HT-29 (cell line): ENCODE data around the gene TIAM1. TPM values are rescaled to one million over a fixed set of nuclear protein-coding genes. Genes with fewer than 3 reads are reported as not detected.

ENCODE experiments used
- DNase-seq: peaks from one replicate; pipeline ENCODE4 v3.0.0-alpha.2; 2015; ENCODE audit warnings: low spot score
- total RNA-seq: library from RNA; depleted of rRNA; stranded (reverse); fragments of >200 nt; shearing (Covaris generic); gene quantifications from 2 replicates; pipeline ENCODE4 v1.2.3, GENCODE V29; 2014

TIAM1 gene
- total RNA-seq, 1 experiment from 2014 or later = not detected

- no peak for DNase-seq
These were observed 170.0 kb downstream of the TIAM1 start for GRCh38 chr21:31173881-31174555.

DNA sequence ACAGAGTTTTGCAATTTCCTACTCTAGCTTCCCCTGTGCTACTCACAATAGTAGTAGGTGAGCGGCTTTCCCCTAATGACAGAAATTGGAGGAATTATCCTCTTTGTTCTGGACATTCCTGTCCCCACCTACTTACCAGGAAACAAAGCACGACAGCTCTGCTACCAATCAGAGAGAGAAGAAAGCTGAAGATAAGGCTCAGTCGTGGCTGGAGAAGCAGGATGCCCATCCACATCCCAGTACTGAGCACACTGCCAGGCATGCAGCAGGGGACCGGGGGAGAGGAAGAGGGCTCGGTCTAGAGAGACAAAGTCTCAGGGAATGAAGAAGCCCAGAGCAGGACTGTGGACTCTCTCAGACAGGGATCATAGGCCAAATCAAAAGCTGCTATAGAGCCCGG, 171.7 kb downstream of the TIAM1 start:
- DNase-seq = no peak

- no peak for DNase-seq
These were observed 179.1 kb downstream of the TIAM1 start for GRCh38 chr21:31164713-31165694.

GRCh38 chr21:31162827-31163226, 181.2 kb downstream of the TIAM1 start:
- no peak for DNase-seq

GRCh38 chr21:31162079-31162699, 181.9 kb downstream of the TIAM1 start:
- no peak for DNase-seq

DNA sequence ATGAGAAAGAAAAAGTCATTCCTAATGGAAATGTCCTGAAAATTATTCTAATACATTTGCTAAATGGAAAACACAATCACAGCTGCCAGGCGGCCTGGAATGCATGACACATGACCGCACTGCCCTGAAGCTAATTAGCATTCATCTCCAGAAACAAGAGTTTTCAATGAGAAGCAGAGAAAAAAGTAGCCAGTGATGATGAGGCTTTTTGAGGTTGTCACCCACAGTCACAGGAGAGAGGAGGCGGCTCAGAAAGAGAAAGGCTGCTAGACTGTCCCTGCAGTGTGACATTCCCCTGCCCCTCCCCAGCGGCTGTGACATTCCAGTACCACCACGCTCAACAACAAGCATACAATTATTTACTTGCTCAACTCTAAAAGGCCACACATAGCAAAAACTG, 182.9 kb downstream of the TIAM1 start:
- no peak for DNase-seq

DNA sequence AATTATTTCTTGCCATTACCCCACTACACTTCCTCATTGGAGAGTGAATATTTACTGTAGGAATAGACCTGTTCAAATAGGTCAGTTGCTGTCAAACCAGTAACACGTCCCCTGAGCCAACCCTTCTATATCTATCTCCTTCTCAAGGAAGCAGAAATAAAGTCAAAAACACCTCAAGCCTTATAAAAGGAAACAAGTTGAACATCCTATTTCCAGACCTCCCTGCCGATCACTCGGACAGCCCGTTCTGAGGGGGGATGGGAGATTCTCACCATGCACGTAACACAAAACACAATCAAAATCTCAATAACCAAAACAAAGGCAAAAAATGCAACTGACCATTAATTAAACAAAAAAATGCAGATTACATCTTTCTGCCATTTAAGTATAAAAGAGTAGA, 184.3 kb downstream of the TIAM1 start:
- no peak for DNase-seq

- DNase-seq = no peak
These were observed 185.1 kb downstream of the TIAM1 start for GRCh38 chr21:31158789-31159581.

DNA sequence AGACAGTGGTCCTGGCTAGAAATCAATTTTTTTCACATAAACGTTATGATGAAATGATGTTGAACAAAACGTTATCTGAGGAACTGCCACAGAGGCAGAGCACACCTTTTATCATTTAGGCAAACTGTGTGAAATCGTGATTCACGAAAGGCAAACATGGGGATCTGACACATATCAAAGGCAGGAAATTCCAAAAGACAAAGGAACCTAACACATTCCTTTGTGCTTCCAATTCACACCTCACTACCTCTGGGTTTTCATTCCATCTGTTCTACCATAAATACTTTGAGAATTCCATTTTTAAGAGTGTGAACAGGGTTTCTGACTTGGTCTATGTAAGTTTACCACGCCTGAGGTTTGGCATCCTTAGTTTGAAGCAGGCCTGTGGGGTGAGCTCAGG, 186.3 kb downstream of the TIAM1 start:
- DNase-seq = no peak

GRCh38 chr21:31156662-31157061, 187.4 kb downstream of the TIAM1 start:
- no peak for DNase-seq

GRCh38 chr21:31156169-31156568, 187.9 kb downstream of the TIAM1 start:
- no peak for DNase-seq

GRCh38 chr21:31151156-31152045, 192.7 kb downstream of the TIAM1 start:
- no peak for DNase-seq

DNA sequence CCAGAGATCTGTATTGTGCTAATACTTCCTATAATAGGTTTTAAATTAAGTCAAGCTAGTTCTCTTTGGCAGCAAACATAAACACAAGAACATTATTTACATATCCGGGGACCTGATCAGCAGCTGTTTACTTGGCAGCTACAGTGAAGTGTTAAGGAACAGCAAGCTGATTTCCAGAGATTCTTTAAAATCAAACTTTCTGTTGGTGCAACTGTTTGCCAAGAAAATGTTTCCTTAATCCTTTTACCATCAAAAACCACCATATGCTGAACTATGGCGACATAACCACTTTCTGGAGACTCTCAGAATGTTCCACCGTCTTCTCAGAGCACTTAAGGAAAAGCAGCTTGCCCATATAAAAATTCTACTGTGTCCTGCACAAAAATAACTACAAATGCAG, 198.8 kb downstream of the TIAM1 start:
- DNase-seq = no peak

DNA sequence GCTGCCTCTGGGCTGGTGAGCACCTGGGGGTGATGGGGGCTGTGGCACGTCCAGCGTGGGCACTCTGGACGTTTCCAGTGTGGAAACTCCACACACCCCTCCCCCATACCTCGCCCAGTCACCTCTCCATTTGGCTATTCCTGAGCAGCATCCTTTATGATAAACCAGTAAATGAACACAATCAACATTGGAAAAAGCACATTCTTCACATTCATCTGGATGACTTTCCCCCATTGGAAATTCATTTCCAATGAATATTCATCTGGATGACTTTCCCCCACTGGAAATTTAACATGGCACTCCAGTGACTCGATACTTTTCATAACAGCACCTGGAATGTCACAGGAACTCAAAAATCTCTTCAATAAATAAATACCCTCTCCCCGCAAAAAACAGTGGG, 201.0 kb downstream of the TIAM1 start:
- DNase-seq = no peak

GRCh38 chr21:31142600-31142999, 201.5 kb downstream of the TIAM1 start:
- no peak for DNase-seq

DNA sequence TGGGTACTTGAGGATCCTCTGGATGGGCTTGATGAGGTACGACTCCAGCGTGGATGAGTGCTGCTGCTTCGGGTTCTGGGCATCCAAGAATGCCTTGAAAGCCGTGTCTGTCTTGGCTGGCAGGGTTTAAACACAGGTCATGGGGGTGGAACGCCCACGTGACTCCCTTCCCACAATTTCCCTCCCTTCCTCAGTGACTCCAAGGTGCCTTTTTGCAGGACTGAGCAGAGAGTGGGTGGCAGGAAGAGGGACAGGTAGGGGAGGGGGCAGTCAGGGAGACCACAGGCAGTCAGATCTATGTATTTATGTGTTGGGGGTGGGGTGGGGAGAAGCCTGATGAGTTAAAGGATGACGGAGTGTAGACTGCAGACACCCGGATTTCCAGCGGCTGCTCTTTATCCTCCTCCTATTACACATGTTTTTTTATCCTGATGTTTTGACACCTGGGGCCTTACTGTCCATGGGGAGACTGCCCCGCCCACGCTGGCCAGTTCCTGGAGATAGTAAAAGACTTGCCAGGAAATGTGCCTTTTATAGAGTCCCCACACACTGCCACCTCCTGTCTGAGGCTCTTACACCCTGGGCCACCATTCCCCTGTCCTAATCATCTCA, 202.6 kb downstream of the TIAM1 start:
- DNase-seq = no peak

GRCh38 chr21:31140676-31141075, 203.4 kb downstream of the TIAM1 start:
- DNase-seq = no peak

DNA sequence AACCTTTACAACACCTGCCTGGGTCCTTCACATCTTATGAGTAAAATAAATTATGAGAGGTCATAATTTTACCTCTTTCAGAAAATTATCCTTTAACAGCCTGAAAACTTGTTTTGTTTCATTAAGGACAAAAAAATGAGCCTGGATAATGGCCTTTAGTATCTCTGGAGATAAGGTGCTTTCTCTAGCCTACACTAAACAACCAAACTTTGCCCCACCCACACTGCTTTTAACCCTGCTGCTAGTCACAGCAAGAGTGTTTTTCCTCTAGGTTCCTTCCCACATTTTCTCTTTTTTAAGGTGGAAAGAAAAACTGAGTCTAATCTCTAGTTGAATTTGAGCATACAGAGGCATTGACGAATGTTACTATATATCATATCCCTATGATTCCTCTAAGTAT, 204.0 kb downstream of the TIAM1 start:
- DNase-seq = no peak

- no peak for DNase-seq
These were observed 206.1 kb downstream of the TIAM1 start for GRCh38 chr21:31137960-31138359.

- no peak for DNase-seq
These were observed 207.2 kb downstream of the TIAM1 start for GRCh38 chr21:31136891-31137290.
